ENCODE results near the gene COG5. TPM values are rescaled to one million over a fixed set of nuclear protein-coding genes. Genes with fewer than 3 reads are reported as not detected.

The COG5 gene
- total RNA-seq, 1 experiment from 2014 or later: 29.1 TPM

DNA sequence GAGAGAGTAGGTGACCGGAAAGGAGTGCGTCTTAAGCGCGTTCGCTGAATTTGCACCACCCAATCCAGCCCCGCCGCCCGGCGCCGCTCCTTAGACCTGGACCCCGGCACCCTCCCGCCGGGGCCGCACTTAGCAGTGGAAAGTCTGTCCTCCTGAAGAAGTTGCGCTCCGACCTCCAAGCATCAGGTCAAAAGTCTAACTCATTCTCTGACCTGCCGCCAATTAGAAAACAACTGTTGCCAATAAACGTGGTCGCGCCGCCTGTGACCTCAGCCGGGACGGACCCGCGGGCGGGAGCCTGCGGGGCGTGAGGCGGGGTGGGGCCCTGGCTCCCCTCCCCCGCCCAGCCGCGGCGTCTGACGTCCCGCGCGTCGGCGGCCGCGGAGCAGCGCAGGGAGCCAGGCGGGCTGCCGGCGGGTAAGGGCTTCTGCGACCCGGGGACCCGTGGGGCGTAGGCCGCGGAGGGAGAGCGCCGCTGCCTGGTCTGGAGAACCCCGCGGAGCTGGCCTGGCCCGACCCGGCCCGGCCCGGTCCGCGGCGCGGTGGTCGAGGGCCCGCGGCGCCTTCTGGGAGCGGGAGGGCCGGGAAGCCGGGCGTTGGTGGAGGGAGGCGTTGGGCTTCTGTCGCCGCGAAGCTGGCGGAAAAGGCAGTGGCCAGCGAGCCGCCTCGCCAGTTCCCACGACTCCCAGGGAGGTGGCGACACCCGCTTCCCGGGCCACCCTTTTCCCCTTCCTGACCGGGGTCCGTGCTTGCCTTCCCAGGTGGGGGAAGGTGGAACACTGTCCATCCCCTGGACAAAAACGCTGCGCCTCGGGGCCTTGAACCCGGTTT lies 16.4 kb upstream of the COG5 start, which contains the start of gene BCAP29:
Gene BCAP29, plus strand, starts transcription at position 362 of the 831 bp plus-strand sequence. CDS start 527 bp downstream, outside the sequence.
- TF ChIP-seq, protein P1, sequence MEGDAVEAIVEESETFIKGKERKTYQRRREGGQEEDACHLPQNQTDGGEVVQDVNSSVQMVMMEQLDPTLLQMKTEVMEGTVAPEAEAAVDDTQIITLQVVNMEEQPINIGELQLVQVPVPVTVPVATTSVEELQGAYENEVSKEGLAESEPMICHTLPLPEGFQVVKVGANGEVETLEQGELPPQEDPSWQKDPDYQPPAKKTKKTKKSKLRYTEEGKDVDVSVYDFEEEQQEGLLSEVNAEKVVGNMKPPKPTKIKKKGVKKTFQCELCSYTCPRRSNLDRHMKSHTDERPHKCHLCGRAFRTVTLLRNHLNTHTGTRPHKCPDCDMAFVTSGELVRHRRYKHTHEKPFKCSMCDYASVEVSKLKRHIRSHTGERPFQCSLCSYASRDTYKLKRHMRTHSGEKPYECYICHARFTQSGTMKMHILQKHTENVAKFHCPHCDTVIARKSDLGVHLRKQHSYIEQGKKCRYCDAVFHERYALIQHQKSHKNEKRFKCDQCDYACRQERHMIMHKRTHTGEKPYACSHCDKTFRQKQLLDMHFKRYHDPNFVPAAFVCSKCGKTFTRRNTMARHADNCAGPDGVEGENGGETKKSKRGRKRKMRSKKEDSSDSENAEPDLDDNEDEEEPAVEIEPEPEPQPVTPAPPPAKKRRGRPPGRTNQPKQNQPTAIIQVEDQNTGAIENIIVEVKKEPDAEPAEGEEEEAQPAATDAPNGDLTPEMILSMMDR (IDR thresholded peaks at IDR 0.05): peak; percentile 34
- TF ChIP-seq POLR2AphosphoS5 (IDR thresholded peaks at IDR 0.05; ENCODE audit: low read depth, low read length): peak; percentile 90
- TF ChIP-seq REST (IDR thresholded peaks at IDR 0.05; ENCODE audit: insufficient read depth in 1 of 2, low read depth in 2 of 2, low read length in 1 of 2): no peak; a peak in 1 of 4 replicates
- TF ChIP-seq TCF7L2 (IDR thresholded peaks at IDR 0.05; ENCODE audit: low read depth, low read length): 0 out of 2 replicates have a peak, but pooled peaks have one; percentile 20
- TF ChIP-seq SIN3A (IDR thresholded peaks at IDR 0.05; ENCODE audit: borderline replicate concordance, insufficient read depth, low read depth, low read length): peak; percentile 91; the same call in 1 of the 2 replicates
- H3K4me3 ChIP-seq (ENCODE audit: low read depth in 2 of 2, low read length in 2 of 2): peak within 1 kb of the TSS; percentile 94 to 95
- intact Hi-C loops (cut with micrococcal nuclease; ENCODE audit: unreplicated experiment) (no loop called here), in situ Hi-C loops (cut with HindIII; ENCODE audit: low pct_unique_long_range_greater_than_20kb, low sequenced_read_pairs) (no loop called here)
- H3K9me3 ChIP-seq (ENCODE audit: control insufficient read depth, insufficient read depth, low read depth, low read length): no peaks in the 10 kb centered on the region
- CTCF ChIA-PET: no interaction called here
- no peak for DNase-seq (ENCODE audit: low read depth, low spot score)
- no peaks in the 10 kb centered on the region for H3K27me3 ChIP-seq (ENCODE audit: control insufficient read depth, insufficient read depth, low read length)
- H3K27ac ChIP-seq (ENCODE audit: low read length): peak within 1 kb of the TSS; percentile 96
- no TSS peak for BruUV-seq (replicated peaks)
- H3K36me3 ChIP-seq (ENCODE audit: control insufficient read depth, insufficient read depth, low read length): peaks cover 15% of the 10 kb centered on the region
- peak; percentile 99 for ATAC-seq
- POLR2A ChIA-PET: interaction anchor here (0.6 kb wide), 1 partner anchor 412 kb away, joined by 10 read pairs; no protein-coding TSS in a partner anchor
- peaks cover 12% of the 10 kb centered on the region for H3K4me1 ChIP-seq (ENCODE audit: control insufficient read depth, insufficient read depth, low read length)

GRCh38 chr7:107579554-107579884 lies 15.8 kb upstream of the COG5 start:
- ChIA-PET CTCF (no interaction called here), POLR2A (no interaction called here)
- BruUV-seq (replicated peaks): TSS peak; percentile 93
- Histone ChIP-seq H3K4me1 (ENCODE audit: control insufficient read depth, insufficient read depth, low read length) (peaks cover 12% of the 10 kb centered on the region), H3K27ac (ENCODE audit: low read length) (peak overlapping the region; percentile 95), H3K27me3 (ENCODE audit: control insufficient read depth, insufficient read depth, low read length) (no peaks in the 10 kb centered on the region), H3K9me3 (ENCODE audit: control insufficient read depth, insufficient read depth, low read depth, low read length) (no peaks in the 10 kb centered on the region), H3K36me3 (ENCODE audit: control insufficient read depth, insufficient read depth, low read length) (peaks cover 11% of the 10 kb centered on the region), H3K4me3 (ENCODE audit: low read depth in 2 of 2, low read length in 2 of 2) (peak overlapping the region; percentile 94 to 95)
- intact Hi-C loops (cut with micrococcal nuclease; ENCODE audit: unreplicated experiment): no loop called here
- peak; percentile 49 for ATAC-seq
- in situ Hi-C loops (cut with HindIII; ENCODE audit: low pct_unique_long_range_greater_than_20kb, low sequenced_read_pairs): no loop called here
- TF ChIP-seq SIN3A (IDR thresholded peaks at IDR 0.05; ENCODE audit: borderline replicate concordance, insufficient read depth, low read depth, low read length): no peak
- TF ChIP-seq TCF7L2 (IDR thresholded peaks at IDR 0.05; ENCODE audit: low read depth, low read length): no peak
- no peak for TF ChIP-seq POLR2AphosphoS5 (IDR thresholded peaks at IDR 0.05; ENCODE audit: low read depth, low read length)
- TF ChIP-seq REST (IDR thresholded peaks at IDR 0.05; ENCODE audit: insufficient read depth in 1 of 2, low read depth in 2 of 2, low read length in 1 of 2): no peak
- TF ChIP-seq, protein P1 (IDR thresholded peaks at IDR 0.05): no peak
- DNase-seq (ENCODE audit: low read depth, low spot score): no peak
